Superior temporal gyrus (tissue), 1 donor: Measurements from ENCODE around the gene ETS1.

ENCODE experiments used
- DNase-seq: peaks from one replicate; pipeline ENCODE4 v3.0.0-alpha.2; 2016; ENCODE audit errors: extremely low spot score

Gene ETS1

GRCh38 chr11:128568166-128568778 is 19.1 kb downstream of the ETS1 start:
- DNase-seq: no peak

GRCh38 chr11:128567130-128567529 is 20.2 kb downstream of the ETS1 start:
- DNase-seq: no peak

GRCh38 chr11:128565881-128566280 is 21.5 kb downstream of the ETS1 start:
- no peak for DNase-seq

- DNase-seq: no peak
These were observed 22.6 kb downstream of the ETS1 start for GRCh38 chr11:128564642-128565245.

GRCh38 chr11:128563942-128564641 is 23.3 kb downstream of the ETS1 start:
- no peak for DNase-seq

DNA sequence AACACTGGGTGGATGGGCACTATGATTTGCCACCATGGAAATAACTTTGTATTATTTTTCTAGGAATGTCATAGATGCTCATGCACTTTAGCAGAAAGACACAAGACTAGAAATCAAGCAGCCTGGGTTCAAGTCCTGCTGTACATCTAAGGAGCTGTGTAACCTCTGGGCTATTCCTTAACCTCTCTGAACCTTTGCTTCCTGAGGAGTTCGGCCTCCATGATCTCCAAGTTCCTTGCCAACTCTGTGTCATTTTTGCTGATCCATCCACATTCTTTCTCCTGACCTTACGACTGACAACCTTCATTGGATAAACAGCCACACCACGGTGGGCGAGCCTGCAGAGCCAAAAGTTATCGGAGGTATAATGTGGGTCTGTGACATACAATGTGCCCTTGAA is 24.1 kb downstream of the ETS1 start:
- no peak for DNase-seq

GRCh38 chr11:128559496-128560103 is 27.8 kb downstream of the ETS1 start:
- DNase-seq: no peak

DNA sequence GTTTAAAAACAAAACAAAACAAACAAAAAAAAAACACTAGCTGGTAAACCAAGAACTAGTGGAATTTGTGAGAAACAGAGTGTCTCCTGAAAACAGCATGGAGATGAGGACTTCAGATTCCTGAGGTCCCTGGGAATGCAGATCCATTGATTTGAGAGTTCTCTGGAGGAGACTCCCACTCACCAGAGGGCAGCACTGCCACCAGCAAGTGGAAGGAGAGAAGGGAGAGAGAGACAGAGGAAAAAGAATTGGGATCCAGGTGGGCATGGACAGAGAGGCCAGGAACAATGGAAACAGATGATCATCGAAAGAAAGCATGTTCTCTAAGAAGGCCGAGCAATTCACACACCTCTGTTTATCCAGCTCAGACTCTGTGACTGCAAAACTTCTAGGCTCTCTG is 31.8 kb downstream of the ETS1 start:
- no peak for DNase-seq

DNA sequence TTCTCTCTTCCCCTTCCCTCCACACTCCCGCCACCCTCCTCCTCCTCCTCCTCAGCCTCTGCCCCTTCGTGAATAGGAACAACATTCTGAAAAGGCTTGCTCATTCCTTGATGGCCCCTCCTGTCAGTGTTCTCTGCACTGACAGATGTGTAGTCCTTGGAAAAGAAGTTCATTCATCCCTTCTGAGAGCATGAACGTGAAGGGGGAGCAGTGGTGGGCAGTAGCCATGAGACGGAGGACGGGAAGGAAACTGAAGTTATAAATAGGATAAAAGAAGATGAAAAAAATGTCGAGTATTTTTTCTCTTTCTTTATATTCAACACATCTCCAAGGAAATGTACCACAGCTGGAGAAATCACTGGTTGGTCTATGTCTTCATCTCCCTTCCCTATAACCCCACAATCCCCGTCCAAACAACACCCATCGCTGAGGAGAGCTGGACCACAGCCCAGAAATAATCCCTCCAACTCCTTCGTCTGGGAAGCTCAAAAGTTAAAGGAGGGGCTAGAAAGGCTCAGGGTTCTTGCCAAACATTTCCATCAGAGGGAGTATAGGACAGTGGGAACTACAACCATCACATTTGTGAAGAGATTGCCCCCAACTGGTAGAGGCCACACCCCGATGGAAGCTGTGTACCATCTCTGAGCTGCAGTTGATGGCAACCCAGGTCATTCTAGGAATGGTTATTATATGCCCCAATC is 33.5 kb downstream of the ETS1 start:
- DNase-seq: peak; percentile 75

DNA sequence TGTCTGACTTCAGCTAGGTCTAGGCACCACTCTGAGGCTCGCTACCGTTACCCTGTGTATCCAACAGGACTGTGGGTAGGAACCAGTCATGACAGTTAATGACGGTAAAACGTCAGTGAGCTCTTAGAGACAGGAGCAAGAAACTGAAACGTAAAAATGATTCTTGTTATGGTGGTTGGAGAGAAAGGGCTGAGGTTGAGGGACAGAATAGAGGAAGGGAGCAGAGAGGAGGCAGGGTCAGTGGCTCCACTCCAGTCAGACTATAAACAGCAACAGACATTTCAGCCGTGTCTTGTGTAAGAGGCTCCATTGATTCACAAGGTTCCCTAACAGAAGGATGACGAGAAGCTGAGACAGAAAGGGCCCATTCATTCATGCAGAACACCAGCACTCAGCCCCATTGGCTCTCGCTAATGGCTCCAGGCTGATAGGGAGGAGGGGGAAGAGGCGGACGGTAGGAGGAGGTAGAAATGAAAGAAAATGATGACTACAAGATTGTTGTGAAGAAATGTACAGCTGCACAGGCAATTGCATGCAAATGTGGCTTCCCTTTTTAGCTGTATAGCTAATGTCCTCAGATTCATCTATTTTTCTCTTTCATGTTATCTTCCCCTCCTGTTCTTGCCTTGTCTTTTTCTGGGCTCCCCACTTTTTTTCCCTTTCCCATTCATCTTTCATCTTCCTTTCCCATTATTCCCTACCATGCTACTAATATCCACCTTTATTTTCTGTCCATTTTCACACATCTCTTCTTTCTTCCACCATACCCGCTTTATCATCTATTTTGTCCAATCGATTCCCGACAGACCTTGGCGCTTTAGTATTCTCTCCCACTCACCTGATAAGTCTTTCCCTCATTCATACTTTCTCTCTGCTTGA is 34.3 kb downstream of the ETS1 start:
- DNase-seq: peak; percentile 91

DNA sequence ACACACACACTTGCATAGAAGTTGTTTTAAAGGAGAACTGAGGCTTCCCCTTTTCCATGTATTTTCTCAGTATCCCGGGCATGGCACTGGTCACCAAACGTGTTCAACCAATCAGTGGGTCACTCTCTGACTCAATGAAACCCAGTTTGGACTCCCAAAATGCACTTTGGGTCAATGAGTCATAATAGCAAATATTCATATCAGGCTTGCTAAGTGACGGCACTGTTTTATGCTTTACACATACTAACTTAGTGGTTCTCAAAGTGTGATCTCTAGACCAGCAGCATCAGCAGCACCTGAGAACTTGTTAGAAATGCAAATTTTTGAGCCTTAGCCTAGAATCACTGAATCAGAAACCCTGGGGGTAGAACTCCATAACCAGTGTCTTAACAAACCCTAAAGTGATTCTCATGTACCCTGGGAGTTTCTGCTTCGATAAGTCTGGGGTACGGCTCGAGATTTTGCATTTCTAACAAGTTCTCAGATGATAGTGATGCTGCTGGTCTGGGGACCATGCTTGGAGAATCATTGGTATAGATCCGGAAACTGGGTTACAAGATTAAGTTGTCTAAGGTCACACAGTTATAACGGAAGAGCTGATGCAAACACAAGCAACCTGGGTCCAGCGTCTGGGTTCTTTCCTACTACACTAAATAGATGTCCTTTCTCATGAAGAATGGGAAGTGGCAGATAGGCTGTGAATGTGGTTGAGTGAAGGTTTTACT is 35.6 kb downstream of the ETS1 start:
- no peak for DNase-seq

- no peak for DNase-seq
These were observed 36.3 kb downstream of the ETS1 start for GRCh38 chr11:128551058-128551457.

DNA sequence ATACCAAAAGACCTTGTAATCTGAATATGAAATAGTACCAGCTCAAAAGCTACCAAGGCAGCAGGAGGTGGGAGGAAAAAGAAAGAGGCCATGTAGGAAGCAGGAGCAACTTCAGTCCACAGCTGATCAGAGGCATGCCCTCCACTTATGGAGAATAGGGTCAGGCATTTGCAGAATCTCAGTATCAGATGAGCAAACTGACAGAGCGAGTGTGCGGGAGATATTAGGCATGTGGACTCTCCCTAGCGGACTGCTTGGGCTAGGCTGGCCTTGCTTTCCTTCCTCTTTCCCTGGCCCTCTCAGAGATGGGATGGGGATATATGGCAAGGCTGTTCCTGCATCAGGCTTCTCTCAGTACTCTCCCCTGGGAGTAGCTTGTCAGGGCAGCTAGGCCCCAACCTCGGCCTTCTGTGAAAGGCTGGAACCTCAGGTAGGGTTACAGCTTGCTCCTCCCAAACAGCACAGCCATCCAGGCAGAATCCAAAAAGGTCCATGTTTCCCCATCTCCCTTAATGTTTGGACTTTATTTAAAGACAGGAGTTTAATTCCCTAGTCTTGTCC is 37.0 kb downstream of the ETS1 start:
- DNase-seq: no peak

GRCh38 chr11:128549256-128549944 is 38.0 kb downstream of the ETS1 start:
- no peak for DNase-seq

DNA sequence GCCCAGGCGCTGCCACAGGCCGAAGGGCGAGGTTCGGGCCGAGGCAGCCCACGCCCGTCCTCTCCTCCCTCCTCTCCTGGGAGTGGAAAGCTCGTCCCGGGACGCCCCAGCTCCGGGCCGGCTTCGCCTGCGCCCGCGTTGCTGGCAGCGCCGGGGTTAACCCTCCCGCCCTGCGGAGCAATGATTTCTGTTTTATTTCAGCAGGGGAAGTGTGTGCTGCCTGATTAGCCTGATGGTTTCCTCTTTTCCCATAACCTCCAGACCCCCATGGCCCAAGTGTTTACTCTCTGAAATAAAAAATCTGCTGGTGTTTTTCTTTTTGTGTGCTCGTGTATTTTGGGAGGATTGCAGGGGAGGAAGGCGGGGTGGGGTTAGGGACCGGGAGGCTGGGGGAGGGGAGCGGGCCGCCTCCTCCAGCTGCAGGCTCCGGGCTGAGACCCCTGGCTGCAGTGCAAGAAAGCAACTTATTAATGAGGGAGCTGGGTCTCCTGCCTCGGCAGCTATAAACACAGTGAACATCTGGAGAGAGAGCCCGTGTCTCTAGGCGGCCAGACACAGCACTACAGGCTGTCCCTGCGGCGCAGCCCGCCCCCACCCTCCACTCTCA is 38.6 kb downstream of the ETS1 start:
- DNase-seq: no peak

- DNase-seq: no peak
These were observed 39.3 kb downstream of the ETS1 start for GRCh38 chr11:128547946-128548648.

DNA sequence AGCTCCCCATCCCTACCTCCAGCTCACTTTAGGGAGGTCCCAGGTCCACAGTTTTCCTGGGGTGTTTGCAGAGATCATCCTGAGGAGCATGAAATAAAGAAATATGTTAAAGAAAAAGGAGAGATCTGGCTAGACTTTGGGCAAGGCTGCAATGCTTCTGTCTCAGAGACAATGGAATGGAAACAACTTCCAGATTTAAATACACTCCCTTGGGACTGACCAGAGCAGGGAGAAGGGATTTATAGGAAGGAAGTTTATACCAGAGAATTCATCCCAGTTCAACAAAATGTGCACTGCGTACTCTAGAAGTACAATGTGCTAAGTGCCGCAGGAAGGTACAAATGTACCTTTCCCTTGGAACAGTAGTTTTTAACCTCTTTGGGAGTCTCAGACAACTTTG is 40.4 kb downstream of the ETS1 start:
- no peak for DNase-seq

GRCh38 chr11:128544471-128545051 is 42.8 kb downstream of the ETS1 start:
- DNase-seq: no peak
